GM12875 (cell line): Measurements from ENCODE around the gene SRPX.

Source experiments
- H3K4me3 ChIP-seq: one replicate; pipeline ENCODE4 v1.5.1; 2011; ENCODE audit warnings: low read depth, low read length, control low read depth
- TF ChIP-seq, protein P1 (sequence below): IDR thresholded peaks from 2 replicates; pipeline ENCODE4 v1.5.1; 2011; ENCODE audit warnings: low read depth, mild to moderate bottlenecking, control low read depth, inconsistent platforms, low read length, moderate library complexity, borderline replicate concordance; ENCODE audit not compliant: insufficient read depth

SRPX gene

DNA sequence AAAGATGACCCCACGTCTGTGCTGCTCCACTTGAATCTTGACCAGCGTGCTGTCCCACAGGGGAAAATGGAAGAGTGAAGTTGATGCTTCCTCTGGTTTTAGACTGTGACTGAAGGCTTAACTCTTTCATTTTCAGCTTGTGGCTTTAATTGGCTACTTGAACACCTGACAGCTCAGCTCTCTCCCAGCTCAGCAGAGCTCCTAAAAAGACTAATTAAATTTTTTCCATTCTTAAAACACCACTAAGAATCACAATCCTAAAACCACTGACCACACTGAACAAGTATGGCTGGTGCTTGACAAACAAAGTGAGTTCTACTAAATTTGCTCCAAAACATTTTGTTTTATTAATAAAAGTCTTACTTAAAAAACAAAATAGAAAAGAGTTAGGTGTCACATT lies 71.7 kb downstream of the SRPX start:
- no peak overlapping the region for H3K4me3 ChIP-seq
- TF ChIP-seq, protein P1, sequence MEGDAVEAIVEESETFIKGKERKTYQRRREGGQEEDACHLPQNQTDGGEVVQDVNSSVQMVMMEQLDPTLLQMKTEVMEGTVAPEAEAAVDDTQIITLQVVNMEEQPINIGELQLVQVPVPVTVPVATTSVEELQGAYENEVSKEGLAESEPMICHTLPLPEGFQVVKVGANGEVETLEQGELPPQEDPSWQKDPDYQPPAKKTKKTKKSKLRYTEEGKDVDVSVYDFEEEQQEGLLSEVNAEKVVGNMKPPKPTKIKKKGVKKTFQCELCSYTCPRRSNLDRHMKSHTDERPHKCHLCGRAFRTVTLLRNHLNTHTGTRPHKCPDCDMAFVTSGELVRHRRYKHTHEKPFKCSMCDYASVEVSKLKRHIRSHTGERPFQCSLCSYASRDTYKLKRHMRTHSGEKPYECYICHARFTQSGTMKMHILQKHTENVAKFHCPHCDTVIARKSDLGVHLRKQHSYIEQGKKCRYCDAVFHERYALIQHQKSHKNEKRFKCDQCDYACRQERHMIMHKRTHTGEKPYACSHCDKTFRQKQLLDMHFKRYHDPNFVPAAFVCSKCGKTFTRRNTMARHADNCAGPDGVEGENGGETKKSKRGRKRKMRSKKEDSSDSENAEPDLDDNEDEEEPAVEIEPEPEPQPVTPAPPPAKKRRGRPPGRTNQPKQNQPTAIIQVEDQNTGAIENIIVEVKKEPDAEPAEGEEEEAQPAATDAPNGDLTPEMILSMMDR: no peak

DNA sequence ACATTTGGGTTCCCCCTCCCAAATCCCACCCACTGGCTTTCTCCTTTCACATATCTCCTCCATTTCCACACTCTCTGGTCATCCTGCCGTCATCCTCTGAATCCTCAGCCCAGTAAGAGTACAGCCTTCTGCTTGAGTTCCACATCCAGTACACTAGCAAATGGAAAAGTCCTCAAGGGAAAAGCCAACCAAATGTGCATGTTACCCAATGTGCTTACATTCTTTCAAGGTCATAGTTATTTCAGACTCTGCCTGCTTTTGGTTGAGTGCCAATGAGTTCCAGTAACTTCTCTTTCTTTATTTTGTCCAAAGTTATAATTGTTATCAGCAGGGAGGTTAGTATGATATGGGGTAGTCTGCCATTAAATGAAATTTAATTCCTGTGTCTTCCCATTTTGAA lies 78.1 kb downstream of the SRPX start:
- no peak overlapping the region for H3K4me3 ChIP-seq
- TF ChIP-seq, protein P1: no peak

DNA sequence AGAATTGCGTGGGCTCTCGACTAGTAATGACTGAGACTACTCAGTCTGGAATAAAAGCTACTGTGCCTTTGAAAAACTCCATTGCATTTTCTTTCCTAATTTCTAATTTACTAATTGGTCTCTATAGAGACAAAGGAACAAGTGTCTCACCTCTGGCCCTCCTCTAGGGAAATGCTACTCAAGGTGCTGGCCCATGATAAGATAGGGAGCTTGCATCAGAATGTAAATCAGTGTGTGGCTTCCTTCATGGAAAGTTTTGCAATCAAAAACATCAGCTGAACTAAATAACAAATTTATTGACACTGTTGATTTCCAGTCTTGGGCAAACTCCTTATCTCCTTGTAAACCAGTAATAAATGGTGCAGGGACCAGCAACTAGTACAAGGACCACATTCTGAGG lies 81.8 kb downstream of the SRPX start:
- TF ChIP-seq, protein P1: no peak
- H3K4me3 ChIP-seq: no peak overlapping the region

DNA sequence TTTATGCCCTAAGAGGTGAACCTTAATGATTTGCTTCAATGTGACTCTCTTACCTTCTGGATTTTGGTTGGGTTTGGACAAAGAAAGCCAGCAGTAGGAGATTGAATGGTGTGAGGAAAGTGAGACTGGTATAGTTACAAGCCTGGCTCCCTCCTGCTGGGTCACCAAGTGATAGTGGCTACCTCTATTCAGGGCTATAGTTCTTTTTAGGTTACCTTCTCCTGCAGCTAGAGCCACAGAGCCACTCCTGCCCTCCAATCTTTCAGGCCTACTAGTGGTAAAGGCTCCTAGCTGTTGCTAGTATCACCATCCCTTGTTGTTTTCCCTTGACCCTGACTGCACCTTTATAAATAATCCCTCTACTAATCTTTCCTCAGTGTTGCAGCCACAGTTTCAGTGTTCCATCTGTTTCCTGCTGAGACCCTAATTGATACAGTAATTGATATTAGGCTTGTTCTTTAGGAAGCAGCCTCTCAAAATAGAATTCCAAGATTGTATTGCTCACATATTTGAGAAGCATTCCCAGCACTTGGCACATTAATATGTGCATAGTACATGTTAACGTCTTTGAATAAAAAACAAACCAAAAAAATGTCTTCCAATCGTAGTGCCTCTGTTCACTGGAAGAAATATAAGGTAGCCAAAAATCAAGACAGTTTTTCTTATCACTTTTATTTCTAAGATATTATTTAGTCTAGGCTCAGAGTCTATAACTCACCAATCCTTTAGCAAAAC lies 82.3 kb downstream of the SRPX start:
- H3K4me3 ChIP-seq: no peak overlapping the region
- TF ChIP-seq, protein P1: no peak

DNA sequence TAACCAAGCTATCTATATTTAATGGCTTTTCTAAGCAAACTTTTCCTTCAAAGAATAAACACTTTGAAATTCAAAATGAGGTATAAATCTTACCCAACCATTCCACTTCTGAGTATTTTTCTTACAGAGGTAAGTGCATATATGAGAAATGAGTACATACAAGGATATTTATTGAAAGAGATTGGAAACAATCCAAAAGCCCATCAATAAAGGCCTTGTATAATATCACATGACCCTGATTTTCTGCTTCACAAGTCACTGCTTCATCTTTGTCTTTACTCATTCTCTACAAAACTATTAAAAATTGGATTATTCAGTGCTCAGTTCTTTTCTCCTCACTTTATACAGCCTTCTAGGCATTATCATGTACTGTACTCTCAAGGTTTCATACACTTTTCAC lies 91.3 kb downstream of the SRPX start:
- TF ChIP-seq, protein P1: no peak
- no peak overlapping the region for H3K4me3 ChIP-seq

DNA sequence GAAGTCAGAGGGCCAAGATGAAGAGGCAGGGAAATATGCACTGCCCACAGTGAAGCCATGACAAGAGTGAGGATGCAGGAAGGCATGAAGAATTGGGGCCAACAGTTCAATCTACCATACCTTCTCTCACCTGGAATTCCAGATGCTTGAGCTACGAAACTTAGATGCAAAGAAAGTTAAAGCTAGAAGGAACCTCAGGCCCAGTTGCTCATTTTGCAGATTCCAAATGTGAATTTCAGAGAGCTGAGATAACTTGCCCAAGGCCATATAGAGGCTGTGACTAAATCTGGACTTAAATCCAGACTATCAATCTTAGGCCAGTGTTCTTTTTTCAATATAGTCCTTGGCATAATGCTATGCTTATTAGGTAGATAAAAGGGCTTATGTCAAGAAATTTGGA lies 92.7 kb downstream of the SRPX start:
- H3K4me3 ChIP-seq: no peak overlapping the region
- TF ChIP-seq, protein P1: no peak

DNA sequence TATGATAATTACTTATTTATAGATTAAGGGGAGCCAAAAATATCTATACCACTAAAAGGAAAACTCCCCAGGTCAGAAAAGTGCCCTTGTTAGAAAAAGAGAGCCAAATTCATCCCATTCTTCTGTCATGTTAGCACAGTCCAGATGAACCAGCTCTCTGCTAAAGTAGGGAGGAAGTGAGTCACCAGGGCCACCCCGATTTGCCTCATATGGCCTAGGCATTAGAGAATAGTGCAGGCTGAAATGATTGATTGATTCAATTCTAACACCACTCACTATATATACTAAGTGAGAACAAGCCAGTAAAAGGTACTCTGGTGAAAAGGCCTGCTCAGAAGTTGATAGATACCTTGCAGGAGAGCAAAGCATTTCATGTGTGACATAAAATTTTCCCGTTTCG lies 94.5 kb downstream of the SRPX start:
- TF ChIP-seq, protein P1: no peak

More for the DNA sequence above, 94.5 kb downstream of the SRPX start:
- H3K4me3 ChIP-seq: no peak overlapping the region
